Fibroblast of mammary gland (primary cell): ENCODE data around the gene ATP5ME.
"Not testable (repeated sequence)": the region's sequence is repeated elsewhere in the genome, so short reads cannot be mapped to it uniquely, and the experiment has no call there.

Source experiments
- DNase-seq: peaks from one replicate; pipeline ENCODE4 v3.0.0-alpha.2; 2010; ENCODE audit warnings: low read depth
- H3K4me3 ChIP-seq: 2 replicates; pipeline ENCODE4 v1.5.1; 2011; ENCODE audit warnings: low read depth, mild to moderate bottlenecking, low read length, moderate library complexity; ENCODE audit not compliant: control insufficient read depth
- CTCF ChIP-seq: conservative IDR thresholded peaks from 2 replicates; pipeline ENCODE4 v1.5.1; 2011; ENCODE audit warnings: low read depth, low read length, inconsistent platforms; ENCODE audit not compliant: control insufficient read depth, insufficient read depth

Gene ATP5ME

GRCh38 chr4:673349-674091 is 556 bp downstream of the ATP5ME start:
- no peak for DNase-seq
- no peak for TF ChIP-seq CTCF
- H3K4me3 ChIP-seq: peak overlapping the region; percentile 78

- TF ChIP-seq CTCF: no peak
- no peak overlapping the region for H3K4me3 ChIP-seq
- DNase-seq: no peak
Measured at GRCh38 chr4:671769-672168, 2.3 kb downstream of the ATP5ME start.

GRCh38 chr4:669806-670559 is 4.1 kb downstream of the ATP5ME start:
- H3K4me3 ChIP-seq, DNase-seq: not testable (repeated sequence)

GRCh38 chr4:668219-668618 is 5.9 kb downstream of the ATP5ME start:
- DNase-seq: not testable (repeated sequence)

GRCh38 chr4:667545-667925 is 6.5 kb downstream of the ATP5ME start:
- TF ChIP-seq CTCF: no peak
- no peak for DNase-seq
- H3K4me3 ChIP-seq: no peak overlapping the region

More at GRCh38 chr4:668219-668618, 5.9 kb downstream of the ATP5ME start:
- not testable (repeated sequence) for H3K4me3 ChIP-seq

- DNase-seq: no peak
- TF ChIP-seq CTCF: no peak
- no peak overlapping the region for H3K4me3 ChIP-seq
Measured at GRCh38 chr4:666822-667544, 7.1 kb downstream of the ATP5ME start.

GRCh38 chr4:666436-666810 is 7.7 kb downstream of the ATP5ME start:
- no peak for DNase-seq
- TF ChIP-seq CTCF: no peak
- H3K4me3 ChIP-seq: no peak overlapping the region
